GM19438 (cell line): Measurements from ENCODE around the gene PKIG.

Experiments used
- ATAC-seq: cut with Tn5 transposase; IDR thresholded peaks from one replicate; pipeline ENCODE4 v1.9.1; 2021; ENCODE audit warnings: low read depth; ENCODE audit not compliant: unreplicated experiment

PKIG gene

DNA sequence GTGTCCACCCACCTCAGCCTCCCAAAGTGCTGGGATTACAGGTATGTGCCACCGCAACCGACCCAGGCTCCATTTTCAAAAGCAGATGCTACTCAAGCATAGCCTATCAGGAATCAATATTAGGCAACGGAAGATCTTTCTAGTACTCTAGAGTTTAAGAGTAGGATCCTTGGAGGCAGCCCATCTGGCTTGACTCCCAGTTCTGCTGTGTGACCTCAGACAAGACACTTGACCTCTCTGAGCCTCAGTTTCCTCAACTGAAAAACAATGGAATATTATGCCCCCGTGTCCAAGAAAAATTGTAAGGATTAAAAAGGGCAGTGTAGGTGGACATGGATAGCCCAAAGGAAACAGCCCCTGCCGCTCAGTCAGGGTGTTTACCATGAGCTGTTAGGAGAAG, 54.7 kb downstream of the PKIG start:
- no peak for ATAC-seq

- ATAC-seq: no peak
These were observed 55.4 kb downstream of the PKIG start for GRCh38 chr20:44637522-44638372.

GRCh38 chr20:44640522-44640921, 58.1 kb downstream of the PKIG start:
- ATAC-seq: no peak

DNA sequence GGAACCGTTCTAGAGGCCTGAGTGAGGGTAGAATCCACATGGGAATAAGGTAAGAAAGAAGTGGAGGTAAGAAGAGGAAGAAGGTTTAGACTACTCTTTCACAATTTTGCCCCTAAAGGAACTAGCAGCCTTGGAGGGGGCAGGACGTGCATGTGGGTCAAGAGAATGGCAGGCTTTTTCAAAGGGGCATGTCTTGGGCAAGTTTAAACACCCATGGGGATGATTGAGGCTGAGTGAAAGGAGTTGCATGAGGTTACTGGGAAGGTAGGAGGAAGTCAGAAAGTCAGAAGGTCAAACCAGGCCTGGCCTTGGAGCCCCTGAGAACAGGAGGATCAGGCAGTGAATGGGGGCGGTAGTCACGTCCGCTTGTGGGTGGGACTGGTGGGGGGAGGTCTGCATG, 58.9 kb downstream of the PKIG start:
- no peak for ATAC-seq

- no peak for ATAC-seq
These were observed 60.1 kb downstream of the PKIG start for GRCh38 chr20:44642203-44643153.

DNA sequence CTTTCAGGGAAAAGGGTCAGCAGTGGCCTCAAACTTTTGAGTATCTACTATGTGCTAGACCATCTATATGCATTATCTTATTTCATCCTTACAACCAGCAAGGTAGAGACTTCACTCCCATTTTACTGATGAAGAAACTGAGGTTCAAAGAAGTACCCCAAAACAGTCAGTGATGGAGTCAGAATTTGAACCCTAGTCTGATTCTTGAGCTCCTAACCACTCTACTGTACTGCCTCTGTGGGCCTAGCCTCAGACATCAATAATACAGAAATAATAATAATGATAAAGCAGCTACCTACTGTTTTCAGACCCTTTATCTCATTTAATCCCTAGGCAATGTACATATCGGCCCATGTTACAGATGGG, 60.8 kb downstream of the PKIG start:
- ATAC-seq: no peak

DNA sequence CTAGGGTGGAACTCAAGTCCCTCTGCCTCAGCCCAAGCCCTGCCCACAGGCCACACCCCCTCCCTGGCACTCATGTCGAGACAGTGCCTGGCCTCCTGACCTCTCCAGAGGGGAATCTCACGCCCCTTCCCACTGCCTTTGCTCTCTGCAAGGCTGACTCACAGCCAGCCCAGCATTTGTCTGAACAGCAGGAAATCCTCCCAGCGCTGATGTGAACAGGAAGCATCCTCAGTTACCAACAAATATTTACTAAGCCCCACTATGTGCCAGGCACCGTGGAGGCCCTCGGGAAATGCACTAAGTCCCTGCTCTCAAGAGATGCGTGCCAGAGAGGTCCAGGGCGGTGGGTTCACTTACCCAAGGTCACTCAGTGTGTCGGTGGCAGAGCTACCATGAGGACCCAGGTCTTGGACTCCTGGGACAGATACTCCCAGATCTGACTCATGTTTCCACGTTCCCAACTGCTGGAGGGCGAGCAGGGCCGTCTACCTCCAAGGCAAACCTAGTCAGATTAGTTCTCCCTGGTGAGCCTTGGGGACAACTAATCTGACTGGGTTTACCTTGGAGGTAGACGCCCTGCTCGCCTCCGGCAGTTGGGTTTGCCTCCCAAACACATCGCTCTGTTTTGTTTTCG, 61.3 kb downstream of the PKIG start:
- no peak for ATAC-seq

GRCh38 chr20:44644230-44644617, 61.8 kb downstream of the PKIG start:
- ATAC-seq: no peak

- no peak for ATAC-seq
These were observed 62.3 kb downstream of the PKIG start for GRCh38 chr20:44644667-44645131.

GRCh38 chr20:44646023-44646640, 63.8 kb downstream of the PKIG start:
- ATAC-seq: no peak

DNA sequence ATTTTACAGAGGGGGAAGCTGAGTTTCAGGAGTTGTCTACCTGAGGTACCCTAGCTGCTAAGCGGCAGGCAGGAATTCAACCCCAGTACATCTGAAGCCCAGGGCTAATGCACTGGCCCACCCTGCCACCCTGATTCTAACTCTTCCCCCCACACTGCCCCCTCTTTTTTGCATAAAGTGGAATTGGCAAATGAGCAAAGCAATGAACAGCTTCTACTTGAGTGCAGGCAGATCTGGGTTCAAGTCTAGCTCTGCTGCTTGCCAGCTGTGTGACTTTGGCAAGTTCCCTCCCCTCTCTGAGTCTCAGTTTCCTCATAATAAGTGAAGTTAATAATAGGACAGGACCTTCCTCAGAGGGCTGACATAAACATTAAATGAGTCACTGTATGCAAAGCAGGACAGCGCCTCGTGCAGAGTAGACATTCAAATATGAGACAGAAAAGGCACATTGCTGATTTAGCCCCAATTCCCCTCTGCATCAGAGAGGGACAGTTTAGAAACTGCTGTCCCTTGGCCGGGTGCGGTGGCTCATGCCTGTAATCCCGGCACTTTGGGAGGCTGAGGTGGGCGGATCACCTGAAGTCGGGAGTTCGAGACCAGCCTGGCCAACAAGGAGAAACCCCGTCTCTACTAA, 64.4 kb downstream of the PKIG start:
- ATAC-seq: peak; percentile 40

GRCh38 chr20:44648068-44648467, 65.7 kb downstream of the PKIG start:
- ATAC-seq: no peak

GRCh38 chr20:44648579-44648978, 66.2 kb downstream of the PKIG start:
- no peak for ATAC-seq

GRCh38 chr20:44649126-44649525, 66.7 kb downstream of the PKIG start:
- no peak for ATAC-seq

DNA sequence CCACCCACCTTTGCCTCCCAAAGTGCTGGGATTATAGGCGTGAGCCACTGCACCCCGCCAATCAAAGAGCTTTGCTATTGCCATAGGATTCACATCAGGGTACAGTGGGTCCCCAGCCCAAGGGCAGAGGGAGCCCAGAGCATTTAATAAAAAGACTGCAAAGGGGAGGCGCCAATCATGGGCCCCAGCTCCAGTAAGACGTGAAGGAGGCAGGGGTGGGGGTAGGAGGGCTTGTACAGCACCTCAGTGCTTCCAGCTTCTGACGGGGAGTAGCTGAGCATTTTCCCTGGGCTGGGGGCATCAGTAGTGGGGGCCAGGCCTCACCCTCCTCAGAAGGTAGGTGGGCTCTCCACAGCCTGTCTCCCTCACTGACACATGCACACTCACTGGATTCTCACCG, 67.6 kb downstream of the PKIG start:
- ATAC-seq: no peak

DNA sequence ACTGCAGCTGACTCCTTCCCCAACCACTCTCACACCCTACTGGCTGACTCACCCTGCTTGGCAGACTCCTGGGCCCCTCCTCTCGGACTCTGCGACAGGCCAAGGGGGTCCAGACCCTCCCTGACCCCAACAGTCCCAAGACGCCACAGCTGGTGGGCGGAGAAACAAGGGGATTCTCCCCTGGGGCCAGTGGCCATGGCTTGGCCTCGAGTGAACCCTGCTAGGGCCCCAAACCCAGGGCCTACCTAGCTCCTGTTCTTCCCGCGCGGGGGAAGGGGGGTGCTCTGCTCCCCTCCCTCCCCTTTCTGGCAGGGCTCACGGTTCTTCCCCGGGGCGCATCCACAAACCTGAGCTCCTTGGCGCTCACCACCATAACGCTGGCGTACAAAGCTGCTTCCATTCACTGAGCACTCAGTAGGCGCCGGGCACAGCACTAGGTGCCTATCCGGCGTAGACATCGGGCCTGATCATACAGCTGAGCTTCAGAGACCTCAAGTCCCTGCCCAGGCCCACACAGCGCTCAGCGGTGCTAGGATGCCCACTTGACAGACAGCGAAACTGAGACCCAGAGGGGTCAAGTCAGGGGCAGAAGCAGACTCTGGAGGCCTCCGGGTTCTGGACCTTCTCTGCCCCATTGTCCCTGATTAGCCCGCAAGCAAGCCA, 68.5 kb downstream of the PKIG start:
- no peak for ATAC-seq

- ATAC-seq: no peak
These were observed 69.0 kb downstream of the PKIG start for GRCh38 chr20:44651434-44651683.

GRCh38 chr20:44651684-44652423, 69.5 kb downstream of the PKIG start, which contains the start of gene ADA:
TSS of gene ADA (minus strand) at chr20:44651699. CDS start at chr20:44651607, 92 bp downstream.
- no peak for ATAC-seq

GRCh38 chr20:44653546-44653945, 71.2 kb downstream of the PKIG start:
- no peak for ATAC-seq
